GM21526 (cell line): ENCODE measurements around the gene LEMD1.

Experiments
- ATAC-seq: cut with Tn5 transposase; IDR thresholded peaks from one replicate; pipeline ENCODE4 v1.9.1; 2021; ENCODE audit warnings: moderate library complexity; ENCODE audit not compliant: unreplicated experiment, low FRiP score

Gene LEMD1

DNA sequence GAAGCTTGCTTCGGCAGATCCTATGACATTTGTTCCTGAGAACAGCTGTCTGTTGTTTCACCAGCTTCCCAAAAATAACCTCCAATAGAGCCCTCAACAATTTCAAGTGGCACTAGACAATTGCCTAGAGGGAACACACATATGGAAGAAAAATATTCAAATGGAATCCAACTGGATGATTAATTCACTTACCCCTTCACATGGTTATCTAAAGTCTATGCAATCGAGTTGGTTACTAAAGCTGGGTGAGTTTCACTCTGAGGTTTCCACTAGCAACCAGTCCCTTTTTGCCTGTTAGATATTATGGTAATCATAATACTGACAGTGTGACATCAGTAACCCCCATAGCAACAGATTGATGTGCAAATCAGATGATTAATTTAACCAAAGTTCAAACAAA, at the start of gene LEMD1:
LEMD1 (minus strand) TSS at position 259 of the 400 bp plus-strand sequence. CDS start 1,520 bp downstream, outside the sequence.
- ATAC-seq, result no peak

DNA sequence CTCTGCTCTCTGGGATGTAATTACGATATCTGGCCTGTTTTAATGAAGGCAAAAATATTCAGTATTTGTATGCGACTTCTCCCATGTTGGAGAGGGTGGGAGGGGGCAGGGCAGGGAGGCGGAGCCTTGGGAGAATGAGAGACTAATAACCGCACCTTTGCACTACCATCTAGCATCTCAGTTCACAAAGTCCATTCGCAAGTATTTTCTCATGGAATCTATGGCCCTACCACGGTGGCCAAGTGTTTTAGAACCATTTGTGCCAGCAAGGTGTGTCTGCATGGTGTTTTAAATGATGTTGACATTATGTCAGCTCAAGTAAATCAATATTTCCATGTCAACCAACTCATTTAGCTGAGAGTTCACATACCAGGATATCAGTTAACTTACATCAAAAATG, 48.3 kb upstream of the LEMD1 start:
- ATAC-seq, result no peak

GRCh38 chr1:205466595-205467220, 44.9 kb upstream of the LEMD1 start:
- ATAC-seq, result no peak

- ATAC-seq, result no peak
Measured at GRCh38 chr1:205465392-205465791, 43.5 kb upstream of the LEMD1 start.

DNA sequence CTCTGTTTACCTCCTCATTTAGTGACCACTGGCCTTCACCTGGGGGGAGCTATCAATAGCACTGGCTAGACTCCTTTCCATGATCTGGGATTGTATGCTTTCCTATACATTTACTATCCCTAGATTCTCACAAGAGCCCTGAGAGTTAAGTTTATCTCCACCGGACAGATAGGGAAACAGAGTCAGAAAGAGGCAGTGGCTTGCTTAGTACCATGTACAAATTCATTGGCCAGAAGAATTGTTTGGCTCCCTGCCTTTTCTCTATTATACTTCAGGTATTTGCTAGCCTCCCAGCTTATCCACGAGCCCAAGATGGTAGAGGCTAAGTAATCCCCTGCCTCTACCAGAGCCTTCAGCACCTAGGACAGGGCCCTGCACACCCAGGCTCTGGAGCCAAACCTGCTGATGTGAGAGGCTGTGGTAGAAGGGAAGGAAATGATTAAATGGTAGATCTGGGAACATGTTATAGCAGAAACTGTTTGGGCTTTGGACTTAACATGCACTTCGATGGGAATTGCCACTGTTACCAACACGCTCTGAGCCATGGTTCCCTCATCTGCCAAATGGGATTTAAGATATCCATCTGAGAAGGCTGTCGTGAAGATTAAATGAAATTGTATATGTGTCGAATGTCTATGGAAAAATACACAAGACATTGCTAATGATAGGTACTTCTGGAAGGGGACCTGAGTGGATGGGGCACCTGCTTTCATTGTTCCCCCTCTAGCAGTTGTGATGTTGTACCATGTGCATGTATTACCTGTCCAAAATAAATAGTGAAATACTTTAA, 37.1 kb upstream of the LEMD1 start:
- ATAC-seq, result no peak

DNA sequence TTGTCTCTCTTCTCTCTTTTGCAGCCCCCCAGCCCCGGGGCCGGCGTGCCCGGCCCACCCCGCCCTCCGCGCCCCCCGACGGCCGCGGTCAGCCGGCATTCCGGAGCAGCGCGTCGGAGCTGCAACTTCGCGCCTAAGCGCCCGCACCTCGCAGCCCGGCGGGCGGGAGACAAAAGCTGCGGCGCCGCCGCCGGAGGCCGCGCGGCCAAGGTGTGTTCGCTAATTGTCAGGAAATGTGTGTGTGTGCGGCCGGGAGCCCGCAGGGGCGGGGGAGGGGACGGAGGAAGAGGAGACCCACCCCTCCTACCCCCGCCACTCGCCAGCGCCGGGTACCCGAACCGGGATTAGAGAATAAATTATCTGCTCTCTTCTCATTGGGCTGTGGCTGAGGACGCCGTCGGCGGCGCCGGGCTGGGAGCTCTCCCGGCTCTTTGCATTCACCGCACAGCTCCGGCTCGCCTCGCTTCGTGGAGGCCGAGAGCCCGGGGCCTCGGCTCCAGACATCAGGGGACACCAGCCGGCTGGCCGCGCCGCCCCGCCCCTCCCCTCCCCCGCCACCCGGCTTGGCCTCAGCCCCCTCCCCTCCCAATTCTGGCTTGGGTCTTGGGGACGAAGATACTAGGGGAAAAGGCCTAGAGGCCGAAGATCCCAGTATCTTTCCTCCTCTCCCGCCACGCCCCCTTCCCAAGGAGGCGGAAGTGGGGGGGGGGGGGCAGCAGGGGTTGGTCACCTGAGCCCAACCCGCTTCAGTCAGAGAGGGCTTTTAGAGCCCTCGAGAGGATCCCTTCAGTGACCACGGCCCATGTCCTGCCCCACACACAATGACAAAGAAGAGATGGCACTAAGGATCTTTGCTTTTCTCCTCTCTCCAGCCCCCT, 35.3 kb upstream of the LEMD1 start:
- no peak for ATAC-seq

- no peak for ATAC-seq
Measured at GRCh38 chr1:205456383-205456867, 34.6 kb upstream of the LEMD1 start.

GRCh38 chr1:205455581-205456382, 33.9 kb upstream of the LEMD1 start, which contains the start of gene BLACAT1:
BLACAT1 (minus strand) TSS chr1:205456045.
- ATAC-seq, result no peak

- ATAC-seq, result no peak
Measured at GRCh38 chr1:205454903-205455335, 33.1 kb upstream of the LEMD1 start.

GRCh38 chr1:205453466-205453865, 31.6 kb upstream of the LEMD1 start:
- ATAC-seq, result no peak

GRCh38 chr1:205452933-205453332, 31.1 kb upstream of the LEMD1 start:
- no peak for ATAC-seq

DNA sequence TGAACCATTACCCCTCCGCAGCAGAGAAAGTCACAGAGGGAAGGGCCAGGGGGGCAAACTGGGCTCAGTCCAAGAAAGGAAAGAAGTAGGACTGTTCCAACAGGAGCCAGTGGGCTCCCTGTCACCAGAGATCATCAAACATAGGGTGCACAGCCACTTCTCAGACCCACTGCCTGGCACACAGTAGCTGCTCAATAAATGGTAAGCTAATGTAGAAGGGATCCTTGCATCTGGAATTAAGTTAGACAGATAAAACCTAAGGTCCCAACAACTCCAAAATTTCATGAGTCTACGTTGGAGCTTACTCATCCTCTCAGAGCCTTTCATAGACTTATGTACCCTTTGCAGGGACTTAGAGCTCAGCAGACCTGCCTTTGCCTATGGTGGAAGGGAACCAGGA, 30.5 kb upstream of the LEMD1 start:
- no peak for ATAC-seq

DNA sequence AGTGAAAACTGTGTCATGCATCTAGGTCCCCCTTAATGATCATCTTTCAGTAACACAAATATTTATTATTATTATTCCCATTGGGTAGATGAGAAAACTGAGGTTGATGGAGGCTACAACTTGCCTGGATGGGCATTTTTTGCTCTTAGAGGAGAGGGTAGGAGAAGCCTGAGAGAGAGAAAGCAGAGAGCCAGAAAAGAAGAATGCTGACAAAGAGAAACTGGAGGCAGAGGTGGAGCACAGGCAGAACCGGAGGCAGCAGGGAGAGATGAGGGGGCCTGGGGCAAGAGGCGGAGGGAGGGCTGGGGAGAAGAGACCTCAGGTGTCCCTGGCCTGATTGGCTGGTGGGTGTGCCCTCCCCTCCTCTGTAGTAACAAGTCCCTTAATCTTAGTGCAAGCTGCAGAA, 29.9 kb upstream of the LEMD1 start:
- no peak for ATAC-seq

GRCh38 chr1:205451202-205451601, 29.3 kb upstream of the LEMD1 start:
- ATAC-seq, result no peak

- ATAC-seq, result no peak
Measured at GRCh38 chr1:205450448-205450847, 28.6 kb upstream of the LEMD1 start.

GRCh38 chr1:205449750-205450443, 28.0 kb upstream of the LEMD1 start:
- no peak for ATAC-seq

DNA sequence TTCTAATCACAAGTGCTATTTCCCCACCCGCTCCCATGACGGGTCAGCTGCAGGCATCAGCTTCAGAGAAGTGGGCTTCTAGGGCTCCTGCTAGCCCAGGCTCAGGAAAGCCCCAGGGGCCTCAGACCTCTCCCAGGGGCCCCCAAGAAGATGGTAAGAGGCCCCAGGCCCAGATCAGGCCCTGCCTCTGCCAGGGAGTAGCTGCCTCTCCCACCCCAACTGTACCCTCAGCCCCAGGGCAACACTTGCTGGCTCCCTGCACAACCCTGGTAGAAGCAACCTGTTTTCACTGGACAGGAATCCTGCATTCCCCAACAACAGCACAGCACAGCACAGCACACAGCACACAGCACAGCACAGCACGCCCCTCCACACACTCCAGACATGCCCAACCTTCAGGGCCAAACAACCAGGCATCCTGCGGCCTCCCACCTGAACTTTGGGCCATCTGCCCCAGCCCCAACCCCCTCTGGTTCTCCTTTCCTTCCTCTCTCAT, 27.4 kb upstream of the LEMD1 start:
- ATAC-seq, result no peak

- ATAC-seq, result no peak
Measured at GRCh38 chr1:205448540-205449253, 26.8 kb upstream of the LEMD1 start.
